Neuronal stem cell (in vitro differentiated cells): ENCODE results near the gene VENTX.

ENCODE experiments used
- DNase-seq: peaks from one replicate; pipeline ENCODE4 v3.0.0-alpha.2; 2013; ENCODE audit warnings: low spot score
- H2AFZ ChIP-seq: one replicate; pipeline ENCODE4 v1.6.1; 2013; ENCODE audit warnings: mild to moderate bottlenecking, low read length, inconsistent platforms
- H2AK5ac ChIP-seq: 2 replicates; pipeline ENCODE4 v1.6.1; 2013; ENCODE audit warnings: low read depth, mild to moderate bottlenecking, inconsistent platforms, low read length, moderate library complexity, mixed read lengths
- H2BK120ac ChIP-seq: 2 replicates; pipeline ENCODE4 v1.6.1; 2013; ENCODE audit warnings: low read depth, mild to moderate bottlenecking, inconsistent platforms, low read length, moderate library complexity, mixed read lengths
- H2BK12ac ChIP-seq: one replicate; pipeline ENCODE4 v1.6.1; 2013; ENCODE audit warnings: low read length, inconsistent platforms
- H2BK15ac ChIP-seq: 2 replicates; pipeline ENCODE4 v1.6.1; 2013; ENCODE audit warnings: mild to moderate bottlenecking, low read length, inconsistent platforms, mixed read lengths
- H2BK5ac ChIP-seq: one replicate; pipeline ENCODE4 v1.6.1; 2013; ENCODE audit warnings: inconsistent platforms, mild to moderate bottlenecking, low read length, moderate library complexity
- H3K14ac ChIP-seq: one replicate; pipeline ENCODE4 v1.6.1; 2013; ENCODE audit warnings: low read length, inconsistent platforms
- H3K18ac ChIP-seq: 2 replicates; pipeline ENCODE4 v1.6.1; 2013; ENCODE audit warnings: low read length, inconsistent platforms
- H3K23ac ChIP-seq: 2 replicates; pipeline ENCODE4 v1.6.1; 2013; ENCODE audit warnings: low read depth, mild to moderate bottlenecking, mixed read lengths, low read length, inconsistent platforms; ENCODE audit not compliant: poor library complexity
- H3K27ac ChIP-seq: replicated peaks from 3 replicates; pipeline ENCODE4 v1.5.1; 2013; ENCODE audit warnings: low read length, inconsistent platforms
- H3K27me3 ChIP-seq, 3 experiments: 2 replicates each; pipeline ENCODE4 v1.6.1; 2013; ENCODE audit warnings: low read length in 3 of 3, mild to moderate bottlenecking in 2 of 3, inconsistent platforms in 1 of 3, low read depth in 1 of 3, mixed read lengths in 1 of 3, moderate library complexity in 1 of 3; ENCODE audit not compliant: control insufficient read depth in 3 of 3, insufficient read depth in 3 of 3
- H3K36me3 ChIP-seq, 2 donors: replicated peaks in 1 of 2; 2 replicates each; pipeline ENCODE4 v1.6.1; 2013; ENCODE audit warnings: low read length in 2 of 2; ENCODE audit not compliant: control insufficient read depth in 2 of 2, insufficient read depth in 2 of 2
- H3K4ac ChIP-seq: 2 replicates; pipeline ENCODE4 v1.6.1; 2013; ENCODE audit warnings: inconsistent platforms, mild to moderate bottlenecking, low read length, moderate library complexity
- H3K4me1 ChIP-seq, 2 donors: 1 replicate in 1 of 2; 2 replicates in 1 of 2; pipeline ENCODE4 v1.6.1; 2013; ENCODE audit warnings: low read length in 2 of 2, low read depth in 1 of 2; ENCODE audit not compliant: control insufficient read depth in 2 of 2, insufficient read depth in 1 of 2
- H3K4me2 ChIP-seq: one replicate; pipeline ENCODE4 v1.6.1; 2013; ENCODE audit warnings: mild to moderate bottlenecking, low read length, inconsistent platforms; ENCODE audit not compliant: insufficient read depth, poor library complexity, severe bottlenecking
- H3K4me3 ChIP-seq, 2 donors: 2 replicates each; pipeline ENCODE4 v1.5.1; 2013; ENCODE audit warnings: low read length in 2 of 2, mild to moderate bottlenecking in 2 of 2, inconsistent platforms in 1 of 2, moderate library complexity in 1 of 2
- H3K79me1 ChIP-seq: one replicate; pipeline ENCODE4 v1.6.1; 2013; ENCODE audit warnings: low read depth, mild to moderate bottlenecking, inconsistent platforms, low read length, moderate library complexity
- H3K9ac ChIP-seq: one replicate; pipeline ENCODE4 v1.6.1; 2013; ENCODE audit warnings: mild to moderate bottlenecking, low read depth, low read length, inconsistent platforms; ENCODE audit not compliant: poor library complexity
- H3K9me3 ChIP-seq, 2 donors: replicated peaks in 1 of 2; 2 replicates each; pipeline versions ENCODE3 to v1.6.1; 2013; ENCODE audit warnings: low read length in 2 of 2, mild to moderate bottlenecking in 2 of 2, inconsistent platforms in 1 of 2, low read depth in 1 of 2, mixed read lengths in 1 of 2, moderate library complexity in 1 of 2; ENCODE audit not compliant: control insufficient read depth in 2 of 2, insufficient read depth in 1 of 2
- H4K8ac ChIP-seq: one replicate; pipeline ENCODE4 v1.6.1; 2013; ENCODE audit warnings: low read depth, mild to moderate bottlenecking, inconsistent platforms, low read length, moderate library complexity
- H4K91ac ChIP-seq: one replicate; pipeline ENCODE4 v1.6.1; 2013; ENCODE audit warnings: low read length, low read depth, mild to moderate bottlenecking, inconsistent platforms; ENCODE audit not compliant: poor library complexity
- WGBS, 2 donors: extraction: QIAGEN DNeasy Blood & Tissue Kit; methylation state at CpG; one replicate each; pipeline ENCODE4 v1.1.7; 2013; ENCODE audit warnings: missing lambda C conversion rate in 2 of 2, mixed read lengths in 1 of 2; ENCODE audit not compliant: insufficient read length in 2 of 2, insufficient replicate concordance in 1 of 2; ENCODE audit errors: extremely low coverage in 2 of 2; 5-methylcytosine and 5-hydroxymethylcytosine counted together

VENTX gene

DNA sequence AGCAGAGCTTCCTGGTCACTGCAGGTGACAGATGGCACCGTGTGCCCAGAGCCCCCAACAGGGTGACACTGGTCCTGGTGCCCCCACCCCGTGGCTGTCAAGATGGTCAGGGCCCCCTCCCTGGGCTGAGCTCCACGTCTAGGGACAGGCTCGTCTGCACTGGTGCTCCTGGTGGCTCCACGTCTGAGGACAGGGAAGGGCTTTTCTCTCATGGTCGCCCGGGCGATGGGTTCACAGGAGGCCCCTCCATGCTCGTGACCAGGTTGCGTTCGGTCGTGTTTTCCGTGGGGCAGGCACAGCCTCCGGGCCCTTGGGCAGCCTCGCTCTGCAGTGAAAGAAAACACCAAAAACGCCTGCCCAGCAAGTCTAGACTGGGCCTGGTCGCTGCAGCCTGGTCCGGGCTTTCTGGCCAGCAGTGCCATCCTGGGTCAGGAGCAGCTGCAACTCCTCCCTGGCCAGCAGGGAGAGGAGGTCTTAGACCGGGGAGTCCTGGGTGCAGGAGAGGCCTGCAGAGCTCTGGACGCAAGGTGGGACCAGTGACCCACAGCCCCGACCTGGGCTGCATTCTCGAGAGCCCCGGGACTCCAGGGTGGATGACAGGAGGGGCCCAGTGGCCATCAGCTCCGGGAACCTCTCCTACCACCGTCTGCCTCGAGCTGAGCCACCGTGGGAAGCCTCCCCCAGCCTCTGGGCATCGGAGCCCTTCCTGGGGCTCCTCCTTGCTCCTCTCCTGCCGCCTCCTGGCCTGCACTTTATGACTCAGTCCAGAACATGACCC lies 35.5 kb upstream of the VENTX start:
- H2BK12ac ChIP-seq: no peak overlapping the region
- H3K36me3 ChIP-seq: no peaks in the 10 kb centered on the region
- H4K91ac ChIP-seq: peak overlapping the region; percentile 53
- H3K27ac ChIP-seq: no peak overlapping the region
- H3K4me2 ChIP-seq: peak overlapping the region; percentile 11
- no peaks in the 10 kb centered on the region for H3K27me3 ChIP-seq
- H3K23ac ChIP-seq: peak overlapping the region; percentile 73
- H3K9ac ChIP-seq: peak overlapping the region; percentile 77
- peaks cover 2% of the 10 kb centered on the region for H3K79me1 ChIP-seq
- H2BK120ac ChIP-seq: no peak overlapping the region
- peak overlapping the region; percentile 82 for H3K14ac ChIP-seq
- peak overlapping the region; percentile 63 for H2AK5ac ChIP-seq
- no peak overlapping the region for H3K4ac ChIP-seq
- no peak for DNase-seq
- H3K9me3 ChIP-seq: no peaks in the 10 kb centered on the region
- H4K8ac ChIP-seq: no peak overlapping the region
- H2AFZ ChIP-seq: peak overlapping the region; percentile 40
- H2BK15ac ChIP-seq: peak overlapping the region; percentile 16
- H2BK5ac ChIP-seq: peak overlapping the region; percentile 66
- WGBS, 2 donors: no CpG with 5 or more reads among the region's 29 CpGs
- peak overlapping the region; percentile 38 for H3K18ac ChIP-seq
- H3K4me1 ChIP-seq: peaks cover 2 to 4% of the 10 kb centered on the region in 2 donors
- no peak overlapping the region for H3K4me3 ChIP-seq

DNA sequence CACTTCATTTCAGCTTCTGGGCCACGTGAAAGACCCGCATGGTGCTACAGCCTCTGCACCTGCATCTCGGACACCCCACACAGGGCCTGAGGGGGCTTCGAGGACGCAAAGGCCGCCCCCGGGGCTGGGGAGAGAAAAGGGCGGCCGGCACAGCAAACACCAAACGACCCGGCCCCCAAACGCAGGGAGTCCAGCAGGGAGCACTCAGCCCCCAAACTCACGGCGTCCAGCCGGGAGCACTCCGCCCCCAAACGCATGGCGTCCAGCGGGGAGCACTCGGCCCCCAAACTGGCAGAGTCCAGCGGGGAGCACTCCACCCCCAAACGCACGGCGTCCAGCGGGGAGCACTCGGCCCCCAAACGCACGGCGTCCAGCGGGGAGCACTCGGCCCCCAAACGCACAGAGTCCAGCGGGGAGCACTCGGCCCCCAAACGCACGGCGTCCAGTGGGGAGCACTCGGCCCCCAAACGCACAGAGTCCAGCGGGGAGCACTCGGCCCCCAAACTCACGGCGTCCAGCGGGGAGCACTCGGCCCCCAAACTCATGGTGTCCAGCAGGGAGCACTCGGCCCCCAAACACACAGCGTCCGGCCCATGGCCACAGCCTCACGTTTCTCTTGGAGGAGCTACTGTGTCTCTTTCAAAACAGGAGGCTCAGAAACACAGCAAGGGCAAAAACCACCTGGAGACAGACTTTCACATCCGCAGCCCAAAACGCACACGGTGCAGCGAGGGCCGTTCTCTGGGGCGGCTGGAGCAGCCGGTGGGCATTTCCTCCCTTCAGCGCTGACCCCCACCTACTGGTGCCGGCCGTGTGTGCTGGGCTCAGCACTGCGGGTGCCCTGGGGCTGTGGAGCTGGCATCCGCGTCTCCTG lies 34.6 kb upstream of the VENTX start:
- Histone ChIP-seq H2BK5ac (peak overlapping the region; percentile 75), H3K36me3 (no peaks in the 10 kb centered on the region), H3K9me3 (no peaks in the 10 kb centered on the region), H3K27me3 (no peaks in the 10 kb centered on the region), H3K4me1 (peaks cover 2 to 4% of the 10 kb centered on the region in 2 donors), H2BK12ac (no peak overlapping the region), H3K4me2 (no peak overlapping the region), H2AK5ac (peak overlapping the region; percentile 63), H3K14ac (peak overlapping the region; percentile 31), H2BK15ac (no peak overlapping the region), H3K4me3 (no peak overlapping the region), H2BK120ac (no peak overlapping the region), H3K4ac (no peak overlapping the region), H4K91ac (no peak overlapping the region), H3K9ac (peak overlapping the region; percentile 3), H2AFZ (no peak overlapping the region), H3K27ac (no peak overlapping the region), H3K79me1 (peaks cover 2% of the 10 kb centered on the region), H4K8ac (no peak overlapping the region), H3K23ac (peak overlapping the region; percentile 55), H3K18ac (no peak overlapping the region)
- WGBS, 2 donors: no CpG with 5 or more reads among the region's 62 CpGs
- DNase-seq: no peak

DNA sequence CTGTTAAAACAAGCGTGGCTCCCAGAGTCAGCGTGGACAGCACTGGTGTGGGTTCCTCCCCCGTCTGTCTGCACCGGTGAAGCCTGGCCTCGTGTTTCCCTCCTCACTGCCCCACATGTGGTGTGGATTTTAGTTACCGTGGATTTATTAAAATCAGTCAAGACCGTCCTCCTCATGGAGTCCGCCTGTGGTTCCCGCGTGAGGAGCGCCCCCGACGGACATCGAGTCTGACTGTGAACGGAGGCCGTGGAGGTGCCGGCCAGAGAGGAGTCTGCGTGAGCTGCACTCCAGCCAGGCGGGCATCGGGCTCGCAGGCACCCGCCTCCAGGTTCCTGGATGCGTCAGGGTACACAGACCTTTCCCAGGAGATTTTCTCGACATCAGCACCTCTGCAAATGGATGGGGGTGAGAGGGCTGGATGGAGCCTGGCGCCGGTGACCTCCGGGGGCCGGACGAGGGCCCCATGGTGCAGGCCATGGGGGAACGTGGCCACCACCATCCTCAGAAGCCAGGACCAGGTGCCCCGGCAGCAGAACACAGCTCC lies 33.9 kb upstream of the VENTX start:
- Histone ChIP-seq H3K36me3 (peaks cover 0 to 2% of the 10 kb centered on the region in 2 donors), H2AK5ac (peak overlapping the region; percentile 92), H3K4ac (no peak overlapping the region), H2BK15ac (no peak overlapping the region), H3K14ac (peak overlapping the region; percentile 31), H3K4me1 (peaks cover 2 to 4% of the 10 kb centered on the region in 2 donors), H3K9ac (peak overlapping the region; percentile 12), H2BK120ac (no peak overlapping the region), H4K8ac (no peak overlapping the region), H4K91ac (no peak overlapping the region), H2BK12ac (no peak overlapping the region), H3K4me3 (no peak overlapping the region), H3K27me3 (no peaks in the 10 kb centered on the region), H3K23ac (peak overlapping the region; percentile 55), H2AFZ (no peak overlapping the region), H3K27ac (no peak overlapping the region), H2BK5ac (peak overlapping the region; percentile 75), H3K79me1 (peaks cover 2% of the 10 kb centered on the region), H3K18ac (no peak overlapping the region), H3K9me3 (peaks cover 0 to under 1% of the 10 kb centered on the region in 2 donors), H3K4me2 (no peak overlapping the region)
- DNase-seq: no peak
- no CpG with 5 or more reads among the region's 31 CpGs for WGBS, 2 donors
